Bronchial epithelial cell (primary cell): ENCODE results near the gene KDM7A. TPM values are rescaled to one million over a fixed set of nuclear protein-coding genes. Genes with fewer than 3 reads are reported as not detected.

Experiments used
- DNase-seq: peaks from one replicate; pipeline ENCODE4 v3.0.0-alpha.2; 2010; ENCODE audit warnings: low read depth
- FAIRE-seq: peaks from 2 replicates; lab custom pipeline; 2011; peaks lifted over from hg19 to GRCh38; lab: Jason Lieb, UNC
- H3K27me3 ChIP-seq: 2 replicates; pipeline ENCODE4 v1.5.1; 2011; ENCODE audit warnings: low read length; ENCODE audit not compliant: control insufficient read depth, insufficient read depth
- H3K36me3 ChIP-seq: 2 replicates; pipeline ENCODE4 v1.5.1; 2011; ENCODE audit warnings: low read length; ENCODE audit not compliant: control insufficient read depth, insufficient read depth
- H3K4me3 ChIP-seq: 2 replicates; pipeline ENCODE4 v1.5.1; 2011; ENCODE audit warnings: mild to moderate bottlenecking, low read depth, low read length, control low read depth
- CTCF ChIP-seq: IDR thresholded peaks from 2 replicates; pipeline ENCODE4 v1.5.1; 2011; ENCODE audit warnings: mild to moderate bottlenecking, moderate library complexity, low read length, control low read depth, inconsistent platforms; ENCODE audit not compliant: insufficient read depth, severe bottlenecking
- total RNA-seq: library from RNA; depleted of rRNA; stranded (reverse); fragments of >200 nt; gene quantifications from 2 replicates; pipeline ENCODE4 v1.2.1, GENCODE V29; 2014

KDM7A gene
- total RNA-seq, 1 donor from 2014 or later, result 14.7 TPM

- FAIRE-seq, result no peak
- H3K36me3 ChIP-seq, result no peaks in the 10 kb centered on the region
- no peaks in the 10 kb centered on the region for H3K27me3 ChIP-seq
- no peak overlapping the region for H3K4me3 ChIP-seq
- TF ChIP-seq CTCF, result no peak
- DNase-seq, result no peak
These were observed 13.8 kb upstream of the KDM7A start for GRCh38 chr7:140190588-140190987.

GRCh38 chr7:140189917-140190316, 13.1 kb upstream of the KDM7A start:
- DNase-seq (no peak), FAIRE-seq (no peak)
- no peaks in the 10 kb centered on the region for H3K36me3 ChIP-seq
- no peak overlapping the region for H3K4me3 ChIP-seq
- no peak for TF ChIP-seq CTCF
- H3K27me3 ChIP-seq, result no peaks in the 10 kb centered on the region

- Histone ChIP-seq H3K36me3 (no peaks in the 10 kb centered on the region), H3K27me3 (no peaks in the 10 kb centered on the region), H3K4me3 (no peak overlapping the region)
- FAIRE-seq (no peak), DNase-seq (no peak)
- no peak for TF ChIP-seq CTCF
These were observed 6.1 kb upstream of the KDM7A start for GRCh38 chr7:140182917-140183316.

GRCh38 chr7:140179339-140179738, 2.6 kb upstream of the KDM7A start:
- H3K4me3 ChIP-seq, result no peak overlapping the region
- H3K27me3 ChIP-seq, result no peaks in the 10 kb centered on the region
- no peak for TF ChIP-seq CTCF
- DNase-seq (no peak), FAIRE-seq (no peak)
- no peaks in the 10 kb centered on the region for H3K36me3 ChIP-seq

GRCh38 chr7:140176122-140176701, 571 bp downstream of the KDM7A start:
- no peaks in the 10 kb centered on the region for H3K27me3 ChIP-seq
- no peak for TF ChIP-seq CTCF
- peak overlapping the region; percentile 84 for H3K4me3 ChIP-seq
- FAIRE-seq, result no peak
- H3K36me3 ChIP-seq, result no peaks in the 10 kb centered on the region
- DNase-seq, result no peak
